HG03139 (cell line): ENCODE measurements around the gene EPGN.
"Not testable (repeated sequence)": the region's sequence is repeated elsewhere in the genome, so short reads cannot be mapped to it uniquely, and the experiment has no call there.

Source experiments
- ATAC-seq: cut with Tn5 transposase; IDR thresholded peaks from one replicate; pipeline ENCODE4 v1.9.1; 2021; ENCODE audit not compliant: unreplicated experiment

EPGN gene

GRCh38 chr4:74335341-74336021 is 27.2 kb downstream of the EPGN start:
- ATAC-seq = peak; percentile 88

GRCh38 chr4:74338792-74339333 is 30.6 kb downstream of the EPGN start:
- ATAC-seq = no peak

- no peak for ATAC-seq
Observed at GRCh38 chr4:74339501-74339900, 31.2 kb downstream of the EPGN start.

GRCh38 chr4:74340421-74340820 is 32.2 kb downstream of the EPGN start:
- not testable (repeated sequence) for ATAC-seq

GRCh38 chr4:74344031-74344430 is 35.8 kb downstream of the EPGN start:
- ATAC-seq = no peak

GRCh38 chr4:74353858-74354257 is 45.6 kb downstream of the EPGN start:
- no peak for ATAC-seq

GRCh38 chr4:74357965-74358364 is 49.7 kb downstream of the EPGN start:
- no peak for ATAC-seq

GRCh38 chr4:74361671-74362070 is 53.4 kb downstream of the EPGN start:
- ATAC-seq = no peak

- no peak for ATAC-seq
Observed at GRCh38 chr4:74362347-74362746, 54.1 kb downstream of the EPGN start.

GRCh38 chr4:74364256-74364651 is 56.0 kb downstream of the EPGN start:
- no peak for ATAC-seq

- ATAC-seq = peak; percentile 53
Observed at GRCh38 chr4:74364652-74365491, 56.6 kb downstream of the EPGN start, which contains the start of gene EREG. Gene EREG (plus strand): TSS chr4:74365145. CDS start chr4:74365309, 164 bp downstream.

GRCh38 chr4:74365761-74366160 is 57.5 kb downstream of the EPGN start:
- ATAC-seq = no peak
